Glutamatergic neuron (in vitro differentiated cells): Measurements from ENCODE around the gene MME. TPM values are rescaled to one million over a fixed set of nuclear protein-coding genes. Genes with fewer than 3 reads are reported as not detected.
"Not testable (repeated sequence)": the region's sequence is repeated elsewhere in the genome, so short reads cannot be mapped to it uniquely, and the experiment has no call there.

Source experiments
- DNase-seq: peaks from one replicate; pipeline ENCODE4 v3.0.0; 2022
- H3K27ac Mint-ChIP-seq: one replicate; pipeline ENCODE4 v1.8.0; 2020; ENCODE audit warnings: mild to moderate bottlenecking, mixed read lengths, inconsistent platforms; ENCODE audit not compliant: unreplicated experiment
- H3K27me3 Mint-ChIP-seq: one replicate; pipeline ENCODE4 v1.8.0; 2020; ENCODE audit warnings: mild to moderate bottlenecking, moderate library complexity, mixed read lengths, inconsistent platforms; ENCODE audit not compliant: unreplicated experiment
- H3K36me3 Mint-ChIP-seq: one replicate; pipeline ENCODE4 v1.8.0; 2020; ENCODE audit warnings: mild to moderate bottlenecking, mixed read lengths, inconsistent platforms; ENCODE audit not compliant: unreplicated experiment
- H3K4me1 Mint-ChIP-seq: one replicate; pipeline ENCODE4 v1.8.0; 2020; ENCODE audit warnings: mild to moderate bottlenecking, low read depth, mixed read lengths, inconsistent platforms; ENCODE audit not compliant: unreplicated experiment
- H3K4me3 Mint-ChIP-seq: one replicate; pipeline ENCODE4 v1.8.0; 2020; ENCODE audit warnings: mild to moderate bottlenecking, mixed read lengths, inconsistent platforms; ENCODE audit not compliant: unreplicated experiment
- H3K9me3 Mint-ChIP-seq: one replicate; pipeline ENCODE4 v1.8.0; 2020; ENCODE audit warnings: mild to moderate bottlenecking, moderate library complexity, mixed read lengths, inconsistent platforms; ENCODE audit not compliant: unreplicated experiment
- total RNA-seq: library from RNA; stranded (reverse); fragmentation: NEBNext Ultra II Directional; extraction: Animal tissue kit (Norgen Biotek cat#: 25700); gene quantifications from one replicate; pipeline ENCODE4 v1.2.1, GENCODE V29; 2021; ENCODE audit not compliant: unreplicated experiment
- TF ChIP-seq, protein P1 (sequence below): fragments of 200-600 bp; sonication (generic); IDR thresholded peaks from one replicate; pipeline ENCODE4 v1.5.0; 2021; ENCODE audit not compliant: partially characterized antibody, unreplicated experiment

Gene MME
- total RNA-seq, 1 donor from 2014 or later = 6.6 TPM

GRCh38 chr3:155130001-155130400, 49.9 kb downstream of the MME start:
- no peaks in the 10 kb centered on the region for H3K36me3 Mint-ChIP-seq
- no peaks in the 10 kb centered on the region for H3K27me3 Mint-ChIP-seq
- H3K9me3 Mint-ChIP-seq = no peaks in the 10 kb centered on the region
- DNase-seq = no peak
- no peak overlapping the region for H3K27ac Mint-ChIP-seq
- no peaks in the 10 kb centered on the region for H3K4me1 Mint-ChIP-seq
- TF ChIP-seq, protein P1, sequence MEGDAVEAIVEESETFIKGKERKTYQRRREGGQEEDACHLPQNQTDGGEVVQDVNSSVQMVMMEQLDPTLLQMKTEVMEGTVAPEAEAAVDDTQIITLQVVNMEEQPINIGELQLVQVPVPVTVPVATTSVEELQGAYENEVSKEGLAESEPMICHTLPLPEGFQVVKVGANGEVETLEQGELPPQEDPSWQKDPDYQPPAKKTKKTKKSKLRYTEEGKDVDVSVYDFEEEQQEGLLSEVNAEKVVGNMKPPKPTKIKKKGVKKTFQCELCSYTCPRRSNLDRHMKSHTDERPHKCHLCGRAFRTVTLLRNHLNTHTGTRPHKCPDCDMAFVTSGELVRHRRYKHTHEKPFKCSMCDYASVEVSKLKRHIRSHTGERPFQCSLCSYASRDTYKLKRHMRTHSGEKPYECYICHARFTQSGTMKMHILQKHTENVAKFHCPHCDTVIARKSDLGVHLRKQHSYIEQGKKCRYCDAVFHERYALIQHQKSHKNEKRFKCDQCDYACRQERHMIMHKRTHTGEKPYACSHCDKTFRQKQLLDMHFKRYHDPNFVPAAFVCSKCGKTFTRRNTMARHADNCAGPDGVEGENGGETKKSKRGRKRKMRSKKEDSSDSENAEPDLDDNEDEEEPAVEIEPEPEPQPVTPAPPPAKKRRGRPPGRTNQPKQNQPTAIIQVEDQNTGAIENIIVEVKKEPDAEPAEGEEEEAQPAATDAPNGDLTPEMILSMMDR = no peak
- no peak overlapping the region for H3K4me3 Mint-ChIP-seq

DNA sequence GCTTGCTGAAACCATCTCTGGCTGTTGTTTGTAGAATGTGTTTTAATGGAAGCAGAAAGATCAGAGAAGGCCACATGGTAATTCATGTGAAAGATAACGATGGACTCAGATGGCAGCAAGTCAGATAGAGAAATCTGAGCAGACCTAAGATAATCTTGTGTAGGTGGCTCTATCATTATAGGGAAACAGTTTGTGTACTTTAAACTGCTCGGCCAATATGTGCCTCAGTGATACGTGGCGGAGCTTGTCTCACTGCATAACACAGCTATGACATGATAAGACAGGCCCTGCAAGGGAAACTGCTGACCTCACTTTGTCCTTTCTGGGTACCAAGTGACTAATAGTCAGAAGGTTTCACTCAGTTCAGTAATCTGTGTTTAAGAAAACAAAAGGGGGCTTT, 51.0 kb downstream of the MME start:
- H3K9me3 Mint-ChIP-seq = no peaks in the 10 kb centered on the region
- TF ChIP-seq, protein P1 = no peak
- H3K4me3 Mint-ChIP-seq = no peak overlapping the region
- no peak for DNase-seq
- no peak overlapping the region for H3K27ac Mint-ChIP-seq
- no peaks in the 10 kb centered on the region for H3K4me1 Mint-ChIP-seq
- no peaks in the 10 kb centered on the region for H3K27me3 Mint-ChIP-seq
- no peaks in the 10 kb centered on the region for H3K36me3 Mint-ChIP-seq

- H3K36me3 Mint-ChIP-seq, H3K27me3 Mint-ChIP-seq, H3K4me3 Mint-ChIP-seq, H3K9me3 Mint-ChIP-seq, H3K4me1 Mint-ChIP-seq, DNase-seq, H3K27ac Mint-ChIP-seq: not testable (repeated sequence)
These were observed 54.2 kb downstream of the MME start for GRCh38 chr3:155134311-155134710.

DNA sequence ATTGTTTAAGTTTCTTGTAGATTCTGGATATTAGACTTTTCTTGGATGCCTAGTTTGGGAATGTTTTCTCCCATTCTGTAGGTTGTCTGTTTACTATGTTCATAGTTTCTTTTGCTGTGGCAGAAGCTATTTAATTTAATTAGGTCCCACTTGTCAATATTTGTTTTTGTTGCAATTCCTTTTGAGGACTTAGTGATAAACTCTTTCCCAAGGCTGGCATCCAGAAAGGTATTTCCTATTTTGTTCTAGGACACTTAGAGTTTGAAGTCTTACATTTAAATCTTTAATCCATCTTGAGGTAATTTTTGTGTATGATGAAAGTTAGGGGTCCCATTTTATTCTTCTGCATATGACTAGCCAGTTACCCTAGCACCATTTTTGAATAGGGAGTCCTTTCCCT, 54.9 kb downstream of the MME start:
- Mint-ChIP-seq H3K9me3 (no peaks in the 10 kb centered on the region), H3K27ac (no peak overlapping the region), H3K4me1 (no peaks in the 10 kb centered on the region), H3K36me3 (no peaks in the 10 kb centered on the region), H3K27me3 (no peaks in the 10 kb centered on the region), H3K4me3 (no peak overlapping the region)
- no peak for DNase-seq
- TF ChIP-seq, protein P1 = no peak

- Mint-ChIP-seq H3K27me3 (no peaks in the 10 kb centered on the region), H3K4me3 (no peak overlapping the region), H3K27ac (no peak overlapping the region), H3K9me3 (no peaks in the 10 kb centered on the region), H3K36me3 (no peaks in the 10 kb centered on the region), H3K4me1 (no peaks in the 10 kb centered on the region)
- TF ChIP-seq, protein P1 = no peak
- no peak for DNase-seq
These were observed 58.6 kb downstream of the MME start for GRCh38 chr3:155138677-155139076.

DNA sequence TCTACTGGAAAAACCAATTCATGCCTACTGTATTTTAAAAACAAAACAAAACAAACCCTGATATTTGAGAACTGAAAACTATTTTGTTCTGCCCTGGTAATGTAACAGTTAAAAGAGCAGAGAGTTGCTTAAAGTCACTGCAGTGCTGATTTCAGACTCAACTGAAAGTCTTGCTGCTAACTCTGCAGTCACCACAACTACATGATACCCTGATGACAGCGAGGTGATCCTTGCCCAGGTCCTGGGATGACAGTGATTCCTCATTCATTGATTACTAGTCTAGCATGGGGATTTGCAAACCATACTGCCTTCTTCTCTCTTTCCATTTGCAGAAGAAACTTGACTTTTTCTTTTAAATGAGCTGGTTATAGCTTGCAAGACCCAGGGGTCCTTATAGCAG, 67.5 kb downstream of the MME start:
- H3K4me3 Mint-ChIP-seq = no peak overlapping the region
- no peak overlapping the region for H3K27ac Mint-ChIP-seq
- no peaks in the 10 kb centered on the region for H3K36me3 Mint-ChIP-seq
- no peaks in the 10 kb centered on the region for H3K9me3 Mint-ChIP-seq
- H3K27me3 Mint-ChIP-seq = no peaks in the 10 kb centered on the region
- H3K4me1 Mint-ChIP-seq = no peaks in the 10 kb centered on the region
- DNase-seq = no peak
- TF ChIP-seq, protein P1 = no peak
